Activated CD4-positive, alpha-beta T cell treated with anti-CD3 and anti-CD28 coated beads for 48 hours (primary cell): ENCODE data around the gene PRKCE.

Experiments
- DNase-seq: peaks from one replicate; pipeline ENCODE4 v3.0.0-alpha.2; 2020

Gene PRKCE

GRCh38 chr2:46101557-46102220 is 450.2 kb downstream of the PRKCE start:
- DNase-seq, result no peak

GRCh38 chr2:46106690-46107089 is 455.2 kb downstream of the PRKCE start:
- DNase-seq, result no peak

GRCh38 chr2:46114996-46115395 is 463.5 kb downstream of the PRKCE start:
- no peak for DNase-seq

GRCh38 chr2:46116150-46116549 is 464.7 kb downstream of the PRKCE start:
- no peak for DNase-seq

GRCh38 chr2:46116553-46116991 is 465.1 kb downstream of the PRKCE start:
- no peak for DNase-seq

GRCh38 chr2:46117379-46117778 is 465.9 kb downstream of the PRKCE start:
- no peak for DNase-seq

GRCh38 chr2:46117994-46118393 is 466.5 kb downstream of the PRKCE start:
- DNase-seq, result no peak

- no peak for DNase-seq
Observed at GRCh38 chr2:46118656-46119371, 467.3 kb downstream of the PRKCE start.

GRCh38 chr2:46119453-46119852 is 468.0 kb downstream of the PRKCE start:
- DNase-seq, result no peak

GRCh38 chr2:46120792-46121555 is 469.5 kb downstream of the PRKCE start:
- no peak for DNase-seq

GRCh38 chr2:46122318-46122976 is 471.0 kb downstream of the PRKCE start:
- DNase-seq, result no peak

- no peak for DNase-seq
Observed at GRCh38 chr2:46123013-46123412, 471.5 kb downstream of the PRKCE start.

- DNase-seq, result no peak
Observed at GRCh38 chr2:46125798-46126197, 474.3 kb downstream of the PRKCE start.

- DNase-seq, result no peak
Observed at GRCh38 chr2:46126571-46126970, 475.1 kb downstream of the PRKCE start.

GRCh38 chr2:46127176-46127575 is 475.7 kb downstream of the PRKCE start:
- no peak for DNase-seq

- no peak for DNase-seq
Observed at GRCh38 chr2:46130511-46130910, 479.0 kb downstream of the PRKCE start.

- DNase-seq, result no peak
Observed at GRCh38 chr2:46132996-46133395, 481.5 kb downstream of the PRKCE start.

- DNase-seq, result no peak
Observed at GRCh38 chr2:46134531-46135227, 483.2 kb downstream of the PRKCE start.

GRCh38 chr2:46135228-46135855 is 483.9 kb downstream of the PRKCE start:
- DNase-seq, result no peak

GRCh38 chr2:46135958-46136357 is 484.5 kb downstream of the PRKCE start:
- no peak for DNase-seq

- no peak for DNase-seq
Observed at GRCh38 chr2:46136481-46136880, 485.0 kb downstream of the PRKCE start.

GRCh38 chr2:46136953-46137352 is 485.5 kb downstream of the PRKCE start:
- no peak for DNase-seq
